Left colon (tissue), 2 donors: ENCODE measurements around the gene KPNB1. TPM values are rescaled to one million over a fixed set of nuclear protein-coding genes. Genes with fewer than 3 reads are reported as not detected.

Experiments
- ATAC-seq: fragments of 200-7000 bp; cut with Tn5 transposase; one replicate; pipeline ENCODE4 v1.9.1; 2020; ENCODE audit warnings: mild to moderate bottlenecking, moderate library complexity
- DNase-seq, 2 donors: peaks; one replicate each; pipeline ENCODE4 v3.0.0-alpha.2; 2020
- intact Hi-C, 2 donors: fragments of 100-400 bp; cut with DNase I in 1 of 2; cut with micrococcal nuclease in 1 of 2; formaldehyde crosslinking; loops; one replicate each; pipeline versions ENCODE4 v1.11.2 to v1.14.0; 2022; cut with DNase I, micrococcal nuclease
- long read RNA-seq: library from polyadenylated mRNA; unstranded; transcript quantifications from one replicate; pipeline ENCODE4 v2.0.0, GENCODE V29; 2021
- total RNA-seq, 2 donors: library from RNA; stranded (reverse); fragmentation: NEBNext Ultra II Directional; extraction: Animal tissue kit (Norgen Biotek cat#: 25700); gene quantifications; one replicate each; pipeline ENCODE4 v1.2.1, GENCODE V29; 2021
- donor health status: DM: no; HTN: no; CAD: no.
- donor health status: DM: yes; HTN: yes; CAD: no.

Gene KPNB1
- total RNA-seq, result 100 to 1,000 TPM; 176 to 228 TPM
- long read RNA-seq, full-length matches to known transcripts, result 10 of 57 reads
- long read RNA-seq, partial matches to known transcripts, result 34 of 57 reads
- long read RNA-seq, other reads (novel, unspliced or antisense), result 13 of 57 reads

GRCh38 chr17:47649153-47649971, at the start of gene KPNB1:
KPNB1 (plus strand) TSS chr17:47649919; CDS start chr17:47650245, 326 bp downstream.
- DNase-seq (peak; percentile 97 to 100), ATAC-seq (peak; percentile 81)
- intact Hi-C loops, result no loop called here

- DNase-seq (no peak), ATAC-seq (no peak)
- intact Hi-C loops, result no loop called here
Observed at GRCh38 chr17:47603830-47604597, 45.7 kb upstream of the KPNB1 start.

- DNase-seq (no peak), ATAC-seq (no peak)
- intact Hi-C loops, result no loop called here
Observed at GRCh38 chr17:47604598-47604927, 45.2 kb upstream of the KPNB1 start.

- intact Hi-C loops, result no loop called here
- no peak for DNase-seq
- ATAC-seq, result no peak
Observed at GRCh38 chr17:47605011-47605410, 44.7 kb upstream of the KPNB1 start.

DNA sequence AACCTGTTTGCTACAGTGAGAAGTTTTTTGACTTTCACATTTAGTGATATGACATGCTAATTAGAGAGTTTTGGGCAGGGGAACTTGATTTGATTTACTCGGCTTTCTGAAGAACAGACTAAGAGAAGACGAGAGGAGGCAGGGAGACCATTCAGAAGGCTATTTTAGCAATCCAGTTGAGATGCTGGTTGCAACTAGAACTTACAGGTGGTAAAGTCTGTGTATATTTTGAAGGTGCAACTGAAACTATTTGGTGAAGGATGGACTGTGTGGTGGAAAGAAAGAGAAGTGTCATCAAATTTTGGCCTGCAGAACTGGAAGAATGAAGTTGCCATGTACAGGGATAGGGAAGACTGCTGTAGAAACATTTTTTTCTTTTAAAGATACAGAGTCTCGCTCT, 42.2 kb upstream of the KPNB1 start:
- intact Hi-C loops, result no loop called here
- DNase-seq, result no peak
- ATAC-seq, result no peak

DNA sequence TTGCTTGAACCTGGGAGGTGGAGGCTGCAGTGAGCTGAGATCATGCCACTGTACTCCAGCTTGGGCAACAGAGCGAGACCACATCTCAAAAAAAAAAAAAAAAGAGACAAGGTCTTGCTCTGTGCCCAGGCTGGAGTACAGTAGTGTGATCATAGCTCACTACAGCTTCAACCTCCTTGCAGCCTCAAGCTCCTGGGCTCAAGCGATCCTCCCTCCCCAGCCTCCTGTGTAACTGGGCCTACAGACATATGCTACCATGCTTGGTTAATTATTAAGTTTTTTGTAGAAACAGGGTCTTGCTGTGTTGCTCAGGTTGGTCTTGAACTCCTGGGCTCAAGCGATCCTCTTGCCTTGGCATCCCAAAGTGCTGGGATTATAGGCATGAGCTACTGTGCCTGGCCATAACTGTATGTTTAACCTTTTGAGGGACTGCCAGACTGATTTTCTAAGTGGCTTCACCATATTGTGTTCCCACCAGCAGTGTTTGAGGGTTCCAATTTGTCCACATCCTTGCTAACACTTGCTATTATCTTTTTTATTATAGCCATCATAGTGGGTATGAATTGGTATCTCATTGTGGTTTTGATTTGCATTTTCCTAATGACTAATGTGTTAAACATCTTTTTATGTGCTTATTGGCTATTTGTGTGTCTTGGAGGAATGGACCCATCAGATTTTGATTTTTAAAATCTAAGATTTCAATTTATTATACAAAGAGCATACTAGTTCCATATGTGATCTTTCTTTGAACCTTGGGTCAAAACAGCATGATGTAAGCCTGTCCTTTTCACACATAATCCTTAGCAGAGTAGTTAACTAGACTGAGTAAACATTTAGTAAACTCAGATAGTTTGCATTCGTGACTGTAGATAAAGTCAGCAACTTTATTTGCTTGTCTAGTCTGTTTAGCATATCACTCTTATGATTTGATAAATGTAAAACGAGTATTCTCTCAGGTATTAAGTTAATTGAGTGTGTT, 38.1 kb upstream of the KPNB1 start:
- intact Hi-C loops, result no loop called here
- DNase-seq, result no peak
- no peak for ATAC-seq

- DNase-seq (no peak), ATAC-seq (peak; percentile 72)
- intact Hi-C loops, result no loop called here
Observed at GRCh38 chr17:47615766-47616424, 33.8 kb upstream of the KPNB1 start.

DNA sequence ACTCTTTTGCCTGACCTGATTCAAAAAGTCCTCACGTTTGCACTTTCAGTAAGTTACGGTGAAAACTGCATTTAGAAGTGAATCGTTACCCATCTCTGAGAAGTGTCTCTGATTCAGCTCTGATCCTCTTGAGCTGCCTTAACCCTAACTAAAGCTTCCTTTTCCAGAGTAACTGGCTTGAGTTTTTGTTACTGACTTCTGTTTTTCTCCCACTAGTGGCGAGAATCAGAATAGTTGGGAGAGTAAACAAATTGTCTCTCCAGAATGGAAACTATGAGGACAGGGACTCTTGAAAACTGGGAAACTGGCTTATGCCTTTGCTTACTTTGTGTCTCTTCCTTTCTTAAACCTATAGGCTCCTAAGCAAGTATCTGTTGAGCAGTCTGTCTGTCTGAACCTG, 31.3 kb upstream of the KPNB1 start:
- no peak for ATAC-seq
- no peak for DNase-seq
- intact Hi-C loops, result no loop called here

- DNase-seq (no peak), ATAC-seq (no peak)
- intact Hi-C loops, result no loop called here
Observed at GRCh38 chr17:47620503-47621245, 29.0 kb upstream of the KPNB1 start.

- DNase-seq (no peak), ATAC-seq (no peak)
- intact Hi-C loops, result no loop called here
Observed at GRCh38 chr17:47621293-47622179, 28.2 kb upstream of the KPNB1 start.

DNA sequence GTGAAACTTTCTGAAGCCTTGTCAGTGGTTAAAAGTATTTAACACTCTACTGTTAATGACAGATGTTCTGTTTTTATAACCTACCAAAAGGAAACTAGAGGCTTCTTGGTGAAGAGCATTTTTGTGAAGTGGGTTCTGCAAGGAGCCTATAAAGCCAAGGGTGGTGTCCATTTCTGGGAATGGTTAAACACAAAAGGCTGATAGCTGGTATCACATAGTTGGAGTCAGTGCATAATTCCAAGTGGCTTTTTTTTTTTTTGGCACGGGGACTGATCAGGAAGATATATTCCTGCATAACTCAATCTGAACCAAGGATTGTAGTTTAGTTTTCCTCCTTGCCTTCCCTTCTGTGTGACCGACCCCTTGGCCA, 27.6 kb upstream of the KPNB1 start:
- no peak for DNase-seq
- intact Hi-C loops, result no loop called here
- ATAC-seq, result no peak

DNA sequence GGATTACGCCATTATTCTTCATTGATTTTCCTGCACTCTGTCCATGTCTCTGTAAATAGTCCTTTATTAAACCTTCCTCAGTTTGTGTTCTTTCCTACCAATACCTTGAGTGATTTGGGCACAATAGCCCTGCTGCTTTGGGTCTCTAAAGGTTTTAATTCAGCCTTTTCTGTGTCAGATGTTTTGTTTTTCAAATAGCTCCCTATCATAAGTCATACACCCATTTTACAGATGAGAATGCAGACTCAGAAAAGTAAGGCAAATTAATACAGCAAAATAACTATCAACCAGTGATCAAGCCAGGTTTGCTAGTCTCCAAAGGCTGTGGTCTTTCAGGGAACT, 25.0 kb upstream of the KPNB1 start:
- DNase-seq (no peak), ATAC-seq (no peak)
- intact Hi-C loops, result no loop called here

DNA sequence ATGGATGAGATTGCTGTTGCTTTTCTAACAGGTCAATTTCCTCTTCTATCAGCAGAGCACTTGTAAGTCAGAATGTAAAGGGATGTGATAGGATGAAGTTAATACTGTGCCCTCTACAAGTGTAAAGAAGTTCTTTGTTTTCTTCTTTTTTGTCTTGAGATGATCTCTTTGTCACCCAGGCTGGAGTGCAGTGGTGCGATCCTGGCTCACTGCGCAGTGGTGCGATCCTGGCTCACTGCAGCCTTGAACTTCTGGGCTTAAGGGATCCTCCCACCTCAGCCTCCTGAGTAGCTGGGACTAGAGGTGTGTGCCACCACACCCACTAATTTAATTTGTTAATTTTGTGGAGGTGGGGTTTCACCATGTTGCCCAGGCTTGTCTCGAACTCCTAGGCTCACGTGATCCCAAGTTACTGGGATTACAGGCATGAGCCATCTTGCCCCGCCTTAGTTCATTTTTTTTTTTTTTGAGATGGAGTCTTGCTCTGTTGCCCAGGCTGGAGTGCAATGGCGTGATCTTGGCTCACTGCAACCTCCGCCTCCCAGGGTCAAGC, 21.6 kb upstream of the KPNB1 start:
- DNase-seq (no peak), ATAC-seq (no peak)
- intact Hi-C loops, result no loop called here

- intact Hi-C loops, result no loop called here
- DNase-seq, result no peak
- peak; percentile 65 for ATAC-seq
Observed at GRCh38 chr17:47629826-47630225, 19.9 kb upstream of the KPNB1 start.

GRCh38 chr17:47630614-47631013, 19.1 kb upstream of the KPNB1 start:
- DNase-seq, result no peak
- intact Hi-C loops, result no loop called here
- ATAC-seq, result no peak

DNA sequence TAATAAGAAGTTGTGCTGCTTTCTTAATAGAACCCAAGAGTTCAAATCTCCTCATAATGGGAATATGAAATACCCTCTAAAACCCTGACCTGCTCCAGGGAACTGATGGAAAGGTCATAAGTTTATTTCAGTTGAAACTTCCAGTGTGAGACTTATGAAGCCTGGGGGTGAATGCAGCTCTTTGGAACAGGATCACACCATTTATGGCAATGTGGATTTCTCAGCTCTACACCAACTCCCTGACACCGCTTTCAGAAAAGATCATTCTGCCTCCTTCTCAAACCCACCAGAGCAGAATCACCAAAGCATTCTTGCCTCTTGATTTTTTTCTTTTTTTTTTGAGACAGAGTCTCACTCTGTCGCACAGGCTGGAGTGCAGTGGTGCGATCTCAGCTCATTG, 16.7 kb upstream of the KPNB1 start:
- ATAC-seq, result no peak
- DNase-seq, result no peak
- intact Hi-C loops, result no loop called here

- no peak for ATAC-seq
- intact Hi-C loops, result no loop called here
- DNase-seq, result no peak
Observed at GRCh38 chr17:47633996-47634395, 15.7 kb upstream of the KPNB1 start.
